Measurements from ENCODE around the gene KATNIP.

KATNIP gene

GRCh38 chr16:27595475-27595874 is 45.5 kb downstream of the KATNIP start:
- no peak for DNase-seq (ENCODE audit: extremely low read depth, low read depth)
- TF ChIP-seq CTCF (IDR thresholded peaks at IDR 0.05; ENCODE audit: low read depth, low read length) = no peak

GRCh38 chr16:27595993-27596392 is 46.0 kb downstream of the KATNIP start:
- TF ChIP-seq CTCF (IDR thresholded peaks at IDR 0.05; ENCODE audit: low read depth, low read length) = no peak
- DNase-seq (ENCODE audit: extremely low read depth, low read depth) = no peak

GRCh38 chr16:27596411-27596810 is 46.5 kb downstream of the KATNIP start:
- no peak for DNase-seq (ENCODE audit: extremely low read depth, low read depth)
- no peak for TF ChIP-seq CTCF (IDR thresholded peaks at IDR 0.05; ENCODE audit: low read depth, low read length)

GRCh38 chr16:27597361-27597760 is 47.4 kb downstream of the KATNIP start:
- no peak for DNase-seq (ENCODE audit: extremely low read depth, low read depth)
- TF ChIP-seq CTCF (IDR thresholded peaks at IDR 0.05; ENCODE audit: low read depth, low read length) = no peak

GRCh38 chr16:27598220-27598619 is 48.3 kb downstream of the KATNIP start:
- no peak for TF ChIP-seq CTCF (IDR thresholded peaks at IDR 0.05; ENCODE audit: low read depth, low read length)
- no peak for DNase-seq (ENCODE audit: extremely low read depth, low read depth)

- no peak for DNase-seq (ENCODE audit: extremely low read depth, low read depth)
- TF ChIP-seq CTCF (IDR thresholded peaks at IDR 0.05; ENCODE audit: low read depth, low read length) = no peak
These were observed 49.1 kb downstream of the KATNIP start for GRCh38 chr16:27598931-27599565.

- no peak for DNase-seq (ENCODE audit: extremely low read depth, low read depth)
- TF ChIP-seq CTCF (IDR thresholded peaks at IDR 0.05; ENCODE audit: low read depth, low read length) = no peak
These were observed 49.7 kb downstream of the KATNIP start for GRCh38 chr16:27599606-27600005.
